H1 (cell line): ENCODE results near the gene COL4A1.

Source experiments
- BCL11A ChIP-seq, 2 experiments: IDR thresholded peaks; one replicate each; pipeline ENCODE4 v1.6.1; 2011; ENCODE audit warnings: low read depth in 2 of 2, low read length in 2 of 2, mild to moderate bottlenecking in 2 of 2
- EP300 ChIP-seq, 2 experiments: IDR thresholded peaks; 1 replicate in 1 of 2; 2 replicates in 1 of 2; pipeline ENCODE4 v1.6.1; 2011 to 2012; ENCODE audit warnings: low read depth in 2 of 2, low read length in 2 of 2, mild to moderate bottlenecking in 2 of 2, borderline replicate concordance in 1 of 2, inconsistent platforms in 1 of 2, moderate library complexity in 1 of 2
- HDAC2 ChIP-seq, 2 experiments: fragments of 300-600 bp in 1 of 2; sonication (generic) in 1 of 2; IDR thresholded peaks; 2 replicates each; pipeline ENCODE4 v1.6.1; 2011 to 2012; ENCODE audit warnings: low read depth in 2 of 2, low read length in 2 of 2, mild to moderate bottlenecking in 2 of 2, moderate library complexity in 2 of 2, borderline replicate concordance in 1 of 2, inconsistent platforms in 1 of 2
- PHF8 ChIP-seq: fragments of 200-600 bp; sonication (generic); conservative IDR thresholded peaks from 2 replicates; pipeline ENCODE4 v1.7.1; 2012; ENCODE audit warnings: low read depth, mild to moderate bottlenecking, inconsistent platforms, low read length, moderate library complexity
- SIN3A ChIP-seq, 2 experiments: IDR thresholded peaks in 1 of 2; conservative IDR thresholded peaks in 1 of 2; 2 replicates each; pipeline ENCODE4 v1.6.1; 2011 to 2012; ENCODE audit warnings: low read length in 2 of 2, improper control_type of control experiment in 1 of 2, low read depth in 1 of 2, mild to moderate bottlenecking in 1 of 2

DNA sequence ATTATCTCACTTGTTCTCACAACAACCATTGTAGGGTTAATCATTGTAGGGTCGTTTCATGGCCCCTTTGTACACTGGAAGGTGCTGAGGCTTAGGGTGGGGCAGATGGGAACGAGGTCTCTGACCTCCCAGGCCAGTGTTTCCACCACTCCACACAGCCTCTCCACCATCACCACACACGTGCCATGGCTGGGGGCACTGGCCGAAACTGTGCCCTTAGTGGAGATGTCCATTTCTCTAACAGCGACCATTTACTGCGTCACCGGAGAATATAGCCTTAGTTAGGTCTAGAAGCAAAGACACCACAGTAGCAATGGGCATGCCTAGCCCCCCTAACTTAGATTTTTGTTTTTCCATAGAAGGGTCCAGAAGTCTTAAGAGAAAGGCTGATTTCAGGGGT is 36.5 kb downstream of the COL4A1 start:
- no peak for TF ChIP-seq HDAC2 (IDR thresholded peaks at IDR 0.05; ENCODE audit: borderline replicate concordance in 1 of 2, low read depth in 2 of 2, low read length in 2 of 2)
- no peak for TF ChIP-seq EP300 (IDR thresholded peaks at IDR 0.05; ENCODE audit: borderline replicate concordance in 1 of 2, low read depth in 2 of 2, low read length in 2 of 2)
- no peak for TF ChIP-seq PHF8
- no peak for TF ChIP-seq BCL11A (IDR thresholded peaks at IDR 0.05; ENCODE audit: low read depth in 2 of 2, low read length in 2 of 2)
- TF ChIP-seq SIN3A (conservative IDR thresholded peaks at IDR 0.05 in 1 of 2, IDR thresholded peaks at IDR 0.05 in 1 of 2; ENCODE audit: low read depth in 1 of 2, low read length in 2 of 2), result no peak
